A673 (cell line): ENCODE data around the gene BOD1L2.

Experiments used
- CTCF ChIP-seq: fragments of 300-800, 200-600 bp; sonication (generic); conservative IDR thresholded peaks from 2 replicates; pipeline ENCODE4 v1.5.1; 2017; ENCODE audit warnings: low read depth, mild to moderate bottlenecking, antibody characterized with exemption, low read length, moderate library complexity, mixed read lengths
- EZH2 ChIP-seq: fragments of 200-600 bp; sonication (generic); IDR thresholded peaks from 2 replicates; pipeline ENCODE4 v1.6.1; 2017; ENCODE audit warnings: borderline replicate concordance, low read depth, mild to moderate bottlenecking, mixed read lengths, antibody characterized with exemption, low read length; ENCODE audit not compliant: poor library complexity, severe bottlenecking

- no peak for TF ChIP-seq CTCF
- no peak for TF ChIP-seq EZH2
Measured at GRCh38 chr18:57146956-57147636, at the start of gene BOD1L2.
